Fibroblast of lung (primary cell): ENCODE results near the gene FZD4. TPM values are rescaled to one million over a fixed set of nuclear protein-coding genes. Genes with fewer than 3 reads are reported as not detected.

ENCODE experiments used
- DNase-seq, 2 donors: peaks; one replicate each; pipeline versions ENCODE4 v3.0.0 to v3.0.0-alpha.2; 2010; ENCODE audit warnings: low read depth in 2 of 2
- H2AFZ ChIP-seq: 2 replicates; pipeline ENCODE4 v1.5.1; 2012; ENCODE audit warnings: low read length, control low read depth, inconsistent platforms
- H3K27ac ChIP-seq: 2 replicates; pipeline ENCODE4 v1.5.1; 2011; ENCODE audit warnings: low read length, control low read depth; ENCODE audit not compliant: insufficient read depth
- H3K27me3 ChIP-seq: 2 replicates; pipeline ENCODE4 v1.5.1; 2011; ENCODE audit warnings: mild to moderate bottlenecking, low read length; ENCODE audit not compliant: control insufficient read depth, insufficient read depth
- H3K36me3 ChIP-seq: 2 replicates; pipeline ENCODE4 v1.5.1; 2011; ENCODE audit warnings: low read length; ENCODE audit not compliant: control insufficient read depth, insufficient read depth
- H3K4me1 ChIP-seq: 2 replicates; pipeline ENCODE4 v1.5.1; 2011; ENCODE audit warnings: low read length; ENCODE audit not compliant: control insufficient read depth, insufficient read depth; ENCODE audit errors: extremely low read depth
- H3K4me2 ChIP-seq: 2 replicates; pipeline ENCODE4 v1.5.1; 2011; ENCODE audit warnings: low read length, control low read depth; ENCODE audit not compliant: insufficient read depth; ENCODE audit errors: extremely low read depth
- H3K4me3 ChIP-seq, 4 experiments: fragments of 200-600 bp in 1 of 4; sonication (generic) in 1 of 4; replicated peaks in 1 of 4; 2 replicates each; pipeline ENCODE4 v1.5.1; 2011 to 2016; ENCODE audit warnings: low read length in 4 of 4, low read depth in 3 of 4, mild to moderate bottlenecking in 3 of 4, control low read depth in 2 of 4, inconsistent platforms in 1 of 4, mixed read lengths in 1 of 4; ENCODE audit not compliant: insufficient read depth in 1 of 4; ENCODE audit errors: control extremely low read depth in 1 of 4
- H3K79me2 ChIP-seq: 2 replicates; pipeline ENCODE4 v1.5.1; 2012; ENCODE audit warnings: mild to moderate bottlenecking, low read length, inconsistent platforms; ENCODE audit not compliant: control insufficient read depth, insufficient read depth
- H3K9ac ChIP-seq: 2 replicates; pipeline ENCODE4 v1.5.1; 2011; ENCODE audit warnings: mild to moderate bottlenecking, low read length, control low read depth; ENCODE audit not compliant: insufficient read depth
- H3K9me3 ChIP-seq: 2 replicates; pipeline ENCODE4 v1.5.1; 2012; ENCODE audit warnings: low read depth, low read length; ENCODE audit not compliant: control insufficient read depth, insufficient read depth
- H4K20me1 ChIP-seq: 2 replicates; pipeline ENCODE4 v1.5.1; 2011; ENCODE audit warnings: low read length; ENCODE audit not compliant: control insufficient read depth, insufficient read depth; ENCODE audit errors: extremely low read depth
- CTCF ChIP-seq, 2 donors: IDR thresholded peaks in 1 of 2; conservative IDR thresholded peaks in 1 of 2; 1 replicate in 1 of 2; 2 replicates in 1 of 2; pipeline ENCODE4 v1.5.1; 2011 to 2012; ENCODE audit warnings: low read length in 2 of 2, control low read depth in 1 of 2, inconsistent platforms in 1 of 2, low read depth in 1 of 2, mild to moderate bottlenecking in 1 of 2
- EZH2 ChIP-seq: IDR thresholded peaks from 2 replicates; pipeline ENCODE4 v1.5.1; 2012; ENCODE audit warnings: low read length, control low read depth, mild to moderate bottlenecking; ENCODE audit errors: missing control alignments
- polyA plus RNA-seq, 2 donors: library from polyadenylated mRNA; depleted of rRNA in 1 of 2; stranded (reverse) in 1 of 2; unstranded in 1 of 2; fragments of >200 nt; gene quantifications; 2 replicates each; pipeline ENCODE4 v1.2.1, GENCODE V29; 2011 to 2012; ENCODE audit warnings: missing spikeins in 1 of 2
- total RNA-seq: library from RNA; depleted of rRNA; stranded (reverse); fragments of >200 nt; gene quantifications from 2 replicates; pipeline ENCODE4 v1.2.1, GENCODE V29; 2014

Gene FZD4
- total and polyA plus RNA-seq, 2 donors (not counting 1 experiment from before 2014, with no cell fraction given) = 15.7 to 17.8 TPM

GRCh38 chr11:86990515-86990914, 35.3 kb upstream of the FZD4 start:
- TF ChIP-seq CTCF (conservative IDR thresholded peaks at IDR 0.05 in 1 of 2, IDR thresholded peaks at IDR 0.05 in 1 of 2; ENCODE audit: low read depth in 1 of 2, low read length in 2 of 2) (no peak), EZH2 (no peak)
- peak overlapping the region; percentile 23 for H3K4me2 ChIP-seq

GRCh38 chr11:86990031-86990430, 34.8 kb upstream of the FZD4 start:
- DNase-seq = peak; percentile 17 to 40
- Histone ChIP-seq H3K27ac (no peak overlapping the region), H3K4me1 (no peaks in the 10 kb centered on the region), H2AFZ (no peak overlapping the region), H3K4me3 (no peak overlapping the region), H3K9me3 (no peaks in the 10 kb centered on the region), H3K9ac (no peak overlapping the region), H3K79me2 (no peaks in the 10 kb centered on the region), H3K36me3 (no peaks in the 10 kb centered on the region), H4K20me1 (no peaks in the 10 kb centered on the region), H3K4me2 (no peak overlapping the region), H3K27me3 (no peaks in the 10 kb centered on the region)
- TF ChIP-seq EZH2 (no peak), CTCF (conservative IDR thresholded peaks at IDR 0.05 in 1 of 2, IDR thresholded peaks at IDR 0.05 in 1 of 2; ENCODE audit: low read depth in 1 of 2, low read length in 2 of 2) (no peak)

More at GRCh38 chr11:86990515-86990914, 35.3 kb upstream of the FZD4 start:
- Histone ChIP-seq H3K4me1 (no peaks in the 10 kb centered on the region), H4K20me1 (no peaks in the 10 kb centered on the region), H3K9me3 (no peaks in the 10 kb centered on the region), H3K9ac (no peak overlapping the region), H3K27ac (no peak overlapping the region), H3K79me2 (no peaks in the 10 kb centered on the region), H3K27me3 (no peaks in the 10 kb centered on the region), H3K4me3 (no peak overlapping the region), H2AFZ (no peak overlapping the region), H3K36me3 (no peaks in the 10 kb centered on the region)
- DNase-seq = peak; percentile 28 to 86

GRCh38 chr11:86988351-86988881, 33.2 kb upstream of the FZD4 start:
- Histone ChIP-seq H3K9ac (no peak overlapping the region), H3K79me2 (no peaks in the 10 kb centered on the region), H3K9me3 (no peaks in the 10 kb centered on the region), H3K4me2 (no peak overlapping the region), H3K27me3 (no peaks in the 10 kb centered on the region), H4K20me1 (no peaks in the 10 kb centered on the region), H2AFZ (no peak overlapping the region), H3K27ac (no peak overlapping the region), H3K4me1 (no peaks in the 10 kb centered on the region), H3K4me3 (no peak overlapping the region), H3K36me3 (no peaks in the 10 kb centered on the region)
- TF ChIP-seq EZH2 (no peak), CTCF (conservative IDR thresholded peaks at IDR 0.05 in 1 of 2, IDR thresholded peaks at IDR 0.05 in 1 of 2; ENCODE audit: low read depth in 1 of 2, low read length in 2 of 2) (no peak)
- DNase-seq = no peak
